ENCODE measurements around the gene PROKR2. TPM values are rescaled to one million over a fixed set of nuclear protein-coding genes. Genes with fewer than 3 reads are reported as not detected.
A peak's percentile ranks its signal among the peaks of the same experiment; 100 is the strongest.

The PROKR2 gene
- polyA plus RNA-seq, 2 of the 4 experiments (the other 2 are of a cell fraction) = not detected

DNA sequence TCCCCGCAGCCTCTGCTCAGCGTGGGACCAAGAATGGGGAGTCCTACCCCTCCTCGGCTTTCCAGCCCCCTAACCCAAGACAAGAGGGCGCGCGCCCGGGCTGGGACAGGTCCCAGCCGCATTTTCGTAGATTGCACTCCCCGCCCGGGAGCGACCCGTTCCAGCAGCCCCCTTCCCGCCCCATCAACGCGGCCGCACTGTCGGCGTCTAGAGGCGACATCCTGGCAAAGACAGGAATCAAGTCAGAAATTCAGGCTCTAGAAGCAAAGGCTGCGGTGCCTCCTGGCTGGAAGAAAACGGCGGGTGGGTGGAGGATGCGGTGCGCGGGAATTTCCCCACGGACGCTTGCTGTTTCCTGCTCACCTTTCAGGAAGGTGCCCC is 957 bp downstream of the PROKR2 start:
- no peak for TF ChIP-seq TFCP2L1 (CRISPR knock-in tag; IDR thresholded peaks at IDR 0.05)
- TF ChIP-seq SMC3 (IDR thresholded peaks at IDR 0.05) = no peak
- TF ChIP-seq, protein P1, sequence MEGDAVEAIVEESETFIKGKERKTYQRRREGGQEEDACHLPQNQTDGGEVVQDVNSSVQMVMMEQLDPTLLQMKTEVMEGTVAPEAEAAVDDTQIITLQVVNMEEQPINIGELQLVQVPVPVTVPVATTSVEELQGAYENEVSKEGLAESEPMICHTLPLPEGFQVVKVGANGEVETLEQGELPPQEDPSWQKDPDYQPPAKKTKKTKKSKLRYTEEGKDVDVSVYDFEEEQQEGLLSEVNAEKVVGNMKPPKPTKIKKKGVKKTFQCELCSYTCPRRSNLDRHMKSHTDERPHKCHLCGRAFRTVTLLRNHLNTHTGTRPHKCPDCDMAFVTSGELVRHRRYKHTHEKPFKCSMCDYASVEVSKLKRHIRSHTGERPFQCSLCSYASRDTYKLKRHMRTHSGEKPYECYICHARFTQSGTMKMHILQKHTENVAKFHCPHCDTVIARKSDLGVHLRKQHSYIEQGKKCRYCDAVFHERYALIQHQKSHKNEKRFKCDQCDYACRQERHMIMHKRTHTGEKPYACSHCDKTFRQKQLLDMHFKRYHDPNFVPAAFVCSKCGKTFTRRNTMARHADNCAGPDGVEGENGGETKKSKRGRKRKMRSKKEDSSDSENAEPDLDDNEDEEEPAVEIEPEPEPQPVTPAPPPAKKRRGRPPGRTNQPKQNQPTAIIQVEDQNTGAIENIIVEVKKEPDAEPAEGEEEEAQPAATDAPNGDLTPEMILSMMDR (IDR thresholded peaks at IDR 0.05) = no peak
- no peak for TF ChIP-seq SREBF2 (IDR thresholded peaks at IDR 0.05)
- TF ChIP-seq, protein P2, sequence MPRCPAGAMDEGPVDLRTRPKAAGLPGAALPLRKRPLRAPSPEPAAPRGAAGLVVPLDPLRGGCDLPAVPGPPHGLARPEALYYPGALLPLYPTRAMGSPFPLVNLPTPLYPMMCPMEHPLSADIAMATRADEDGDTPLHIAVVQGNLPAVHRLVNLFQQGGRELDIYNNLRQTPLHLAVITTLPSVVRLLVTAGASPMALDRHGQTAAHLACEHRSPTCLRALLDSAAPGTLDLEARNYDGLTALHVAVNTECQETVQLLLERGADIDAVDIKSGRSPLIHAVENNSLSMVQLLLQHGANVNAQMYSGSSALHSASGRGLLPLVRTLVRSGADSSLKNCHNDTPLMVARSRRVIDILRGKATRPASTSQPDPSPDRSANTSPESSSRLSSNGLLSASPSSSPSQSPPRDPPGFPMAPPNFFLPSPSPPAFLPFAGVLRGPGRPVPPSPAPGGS (IDR thresholded peaks at IDR 0.05) = no peak
- TF ChIP-seq RAD21 (conservative IDR thresholded peaks at IDR 0.05 in 1 of 2, IDR thresholded peaks at IDR 0.05 in 1 of 2) = no peak
- no peak for TF ChIP-seq CHD4 (IDR thresholded peaks at IDR 0.05; ENCODE audit: borderline replicate concordance)
- TF ChIP-seq, protein P3, sequence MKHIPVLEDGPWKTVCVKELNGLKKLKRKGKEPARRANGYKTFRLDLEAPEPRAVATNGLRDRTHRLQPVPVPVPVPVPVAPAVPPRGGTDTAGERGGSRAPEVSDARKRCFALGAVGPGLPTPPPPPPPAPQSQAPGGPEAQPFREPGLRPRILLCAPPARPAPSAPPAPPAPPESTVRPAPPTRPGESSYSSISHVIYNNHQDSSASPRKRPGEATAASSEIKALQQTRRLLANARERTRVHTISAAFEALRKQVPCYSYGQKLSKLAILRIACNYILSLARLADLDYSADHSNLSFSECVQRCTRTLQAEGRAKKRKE (CRISPR knock-in tag; IDR thresholded peaks at IDR 0.05; ENCODE audit: low read depth) = no peak
- TF ChIP-seq JUN (IDR thresholded peaks at IDR 0.05) = no peak
- TF ChIP-seq KDM1A (IDR thresholded peaks at IDR 0.05; ENCODE audit: low read depth) = no peak
- no peak for TF ChIP-seq PHF8 (IDR thresholded peaks at IDR 0.05; ENCODE audit: borderline replicate concordance, low read depth)
- no peak for TF ChIP-seq CBX2 (IDR thresholded peaks at IDR 0.05; ENCODE audit: borderline replicate concordance, low read depth)
- Histone ChIP-seq H3K9me3 (peaks cover 11% of the 10 kb centered on the region; the same call in 1 of the 3 replicates), H3K4me3 (no peak overlapping the region), H3K4me1 (no peaks in the 10 kb centered on the region), H3K27ac (no peak overlapping the region), H3K4me2 (peak overlapping the region; percentile 32; the same call in 2 of the 3 replicates)
- CTCF ChIA-PET = no interaction called here
- FAIRE-seq = no peak
- no peak for DNase-seq (ENCODE audit: low read depth in 1 of 2, low spot score in 1 of 2)
- 23% methylated on average over 19 of the region's 28 CpGs for WGBS (ENCODE audit: missing lambda C conversion rate)
- POLR2A ChIA-PET = no interaction called here
- ATAC-seq = no peak; a peak in 2 of 6 replicates

DNA sequence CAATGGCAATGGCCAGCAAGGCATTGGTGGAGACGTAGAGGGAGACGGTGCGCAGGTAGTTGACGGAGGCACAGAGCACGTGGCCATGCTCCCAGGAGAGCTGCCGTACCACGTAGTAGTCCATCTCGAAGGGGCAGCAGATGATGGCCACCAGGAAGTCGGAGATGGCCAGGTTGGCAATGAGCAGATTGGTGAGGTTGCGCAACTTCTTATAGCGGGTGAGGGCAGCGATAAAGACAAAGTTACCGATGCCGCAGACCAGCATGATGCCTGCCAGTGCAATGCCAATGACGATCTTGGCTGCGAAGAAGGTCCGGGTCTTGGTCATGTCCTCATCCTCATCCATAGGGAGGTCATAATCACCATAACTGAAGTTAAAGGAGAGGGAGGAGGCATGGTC is 2.8 kb downstream of the PROKR2 start:
- H3K4me3 ChIP-seq = no peak overlapping the region
- no peak for ATAC-seq
- CTCF ChIA-PET = no interaction called here

DNA sequence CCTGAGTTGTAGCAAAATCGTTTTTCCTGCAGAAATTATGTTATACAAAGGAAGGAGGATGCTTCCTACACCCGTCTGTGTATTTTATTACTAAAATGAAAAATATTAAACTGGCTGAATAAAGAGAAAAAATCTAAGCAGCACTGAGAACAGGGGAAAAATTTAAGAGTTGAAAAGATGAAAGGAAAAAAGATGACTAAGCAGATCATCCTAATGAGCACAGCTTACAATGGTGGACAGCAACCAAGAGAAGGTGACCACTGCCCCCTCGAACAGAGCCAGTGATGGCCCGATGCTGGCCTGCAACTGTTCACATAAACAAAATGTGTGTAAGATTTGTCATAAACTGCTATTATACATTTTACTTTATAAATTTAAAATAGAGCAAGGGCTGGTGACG is 4.2 kb downstream of the PROKR2 start:
- Histone ChIP-seq H3K9me3 (peaks cover 11% of the 10 kb centered on the region; the same call in 1 of the 3 replicates), H3K27ac (no peak overlapping the region), H3K4me1 (no peaks in the 10 kb centered on the region), H3K4me3 (no peak overlapping the region), H3K4me2 (no peak overlapping the region)
- no peak for TF ChIP-seq HOXB13 (CRISPR knock-in tag; IDR thresholded peaks at IDR 0.05; ENCODE audit: low read depth)
- TF ChIP-seq MAFK (IDR thresholded peaks at IDR 0.05; ENCODE audit: partially characterized antibody) = peak; percentile 64
- ATAC-seq (no peak), FAIRE-seq (no peak), DNase-seq (ENCODE audit: low read depth in 1 of 2, low spot score in 1 of 2) (no peak)
- WGBS (ENCODE audit: missing lambda C conversion rate) = 19% methylated on average over 5 of the region's 5 CpGs
- ChIA-PET POLR2A (no interaction called here), CTCF (no interaction called here)

More for the DNA sequence above, 2.8 kb downstream of the PROKR2 start:
- DNase-seq (ENCODE audit: low read depth in 1 of 2, low spot score in 1 of 2) = no peak
- WGBS (ENCODE audit: missing lambda C conversion rate) = 54% methylated on average over 17 of the region's 17 CpGs
- peak; percentile 68 to 82; a peak in 3 of 4 replicates for TF ChIP-seq CEBPB (IDR thresholded peaks at IDR 0.05)
- no peak for TF ChIP-seq ZNF302 (CRISPR knock-in tag; IDR thresholded peaks at IDR 0.05)
- POLR2A ChIA-PET = no interaction called here
- peaks cover 11% of the 10 kb centered on the region; the same call in 1 of the 3 replicates for H3K9me3 ChIP-seq
- H3K4me1 ChIP-seq = no peaks in the 10 kb centered on the region
- no peak overlapping the region for H3K27ac ChIP-seq
- H3K4me2 ChIP-seq = no peak overlapping the region
- no peak for FAIRE-seq

DNA sequence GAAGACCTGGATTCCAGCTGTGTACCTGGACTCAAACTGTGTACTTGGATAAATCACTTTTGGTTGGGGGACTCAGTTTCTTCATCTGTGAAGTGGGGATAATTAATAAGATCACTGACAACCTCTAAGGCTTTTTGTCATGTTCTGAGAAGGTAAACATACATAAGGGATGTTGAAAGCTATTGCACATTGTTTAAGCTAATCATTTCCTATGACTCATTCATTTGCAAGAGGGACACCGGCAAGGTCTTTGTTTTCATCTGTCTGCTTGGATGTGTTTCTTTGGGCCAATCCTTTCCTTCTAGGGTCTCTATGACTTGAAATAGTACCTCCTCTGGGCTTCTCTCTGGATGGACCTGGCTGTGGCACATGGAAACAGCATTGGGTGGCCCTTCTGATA is 6.8 kb downstream of the PROKR2 start:
- ChIA-PET CTCF (interaction anchor here (1.0 to 1.3 kb wide), 3 partner anchors 10 to 140 kb away, joined by 3 to 5 read pairs (median 4); no protein-coding TSS in a partner anchor), POLR2A (no interaction called here)
- Histone ChIP-seq H3K4me1 (no peaks in the 10 kb centered on the region), H3K27ac (no peak overlapping the region), H3K4me2 (no peak overlapping the region), H3K4me3 (no peak overlapping the region), H3K9me3 (peaks cover 11% of the 10 kb centered on the region; the same call in 1 of the 3 replicates)
- DNase-seq (ENCODE audit: low read depth in 1 of 2, low spot score in 1 of 2) = no peak
- 2% methylated on average over 1 of the region's 1 CpG for WGBS (ENCODE audit: missing lambda C conversion rate)
- no peak for ATAC-seq
- no peak for FAIRE-seq
- TF ChIP-seq RARB (CRISPR knock-in tag; IDR thresholded peaks at IDR 0.05) (no peak), KDM1A (IDR thresholded peaks at IDR 0.05; ENCODE audit: low read depth) (no peak), MAFK (IDR thresholded peaks at IDR 0.05; ENCODE audit: partially characterized antibody) (no peak), ZC3H11A (IDR thresholded peaks at IDR 0.05) (no peak), NPAS2 (CRISPR knock-in tag; IDR thresholded peaks at IDR 0.05; ENCODE audit: borderline replicate concordance) (no peak), RAD21 (conservative IDR thresholded peaks at IDR 0.05 in 1 of 2, IDR thresholded peaks at IDR 0.05 in 1 of 2) (no peak), FOSB (CRISPR knock-in tag; IDR thresholded peaks at IDR 0.05) (no peak), NR3C1 (IDR thresholded peaks at IDR 0.05) (no peak), MYC (IDR thresholded peaks at IDR 0.05; ENCODE audit: borderline replicate concordance, low read length) (no peak)
- TF ChIP-seq, protein P2 (IDR thresholded peaks at IDR 0.05) = no peak
